IPS-15b (cell line): ENCODE measurements around the gene GUK1.

Experiments used
- H3K27me3 ChIP-seq: one replicate; pipeline ENCODE4 v1.6.1; 2013; ENCODE audit warnings: low read length; ENCODE audit not compliant: control insufficient read depth, insufficient read depth
- H3K36me3 ChIP-seq: one replicate; pipeline ENCODE4 v1.6.1; 2013; ENCODE audit warnings: low read length; ENCODE audit not compliant: control insufficient read depth, insufficient read depth
- H3K4me1 ChIP-seq: one replicate; pipeline ENCODE4 v1.6.1; 2013; ENCODE audit warnings: mild to moderate bottlenecking, low read length; ENCODE audit not compliant: control insufficient read depth, insufficient read depth
- H3K4me3 ChIP-seq: one replicate; pipeline ENCODE4 v1.5.1; 2013; ENCODE audit warnings: low read depth, low read length
- H3K9ac ChIP-seq: one replicate; pipeline ENCODE4 v1.6.1; 2013; ENCODE audit warnings: low read depth, mild to moderate bottlenecking, low read length
- H3K9me3 ChIP-seq: one replicate; pipeline ENCODE4 v1.6.1; 2013; ENCODE audit warnings: mild to moderate bottlenecking, low read length; ENCODE audit not compliant: control insufficient read depth, insufficient read depth

The GUK1 gene

GRCh38 chr1:228148935-228149405 is 8.9 kb downstream of the GUK1 start:
- Histone ChIP-seq H3K4me3 (no peak overlapping the region), H3K4me1 (no peaks in the 10 kb centered on the region), H3K9ac (no peak overlapping the region), H3K9me3 (no peaks in the 10 kb centered on the region), H3K27me3 (no peaks in the 10 kb centered on the region), H3K36me3 (no peaks in the 10 kb centered on the region)

DNA sequence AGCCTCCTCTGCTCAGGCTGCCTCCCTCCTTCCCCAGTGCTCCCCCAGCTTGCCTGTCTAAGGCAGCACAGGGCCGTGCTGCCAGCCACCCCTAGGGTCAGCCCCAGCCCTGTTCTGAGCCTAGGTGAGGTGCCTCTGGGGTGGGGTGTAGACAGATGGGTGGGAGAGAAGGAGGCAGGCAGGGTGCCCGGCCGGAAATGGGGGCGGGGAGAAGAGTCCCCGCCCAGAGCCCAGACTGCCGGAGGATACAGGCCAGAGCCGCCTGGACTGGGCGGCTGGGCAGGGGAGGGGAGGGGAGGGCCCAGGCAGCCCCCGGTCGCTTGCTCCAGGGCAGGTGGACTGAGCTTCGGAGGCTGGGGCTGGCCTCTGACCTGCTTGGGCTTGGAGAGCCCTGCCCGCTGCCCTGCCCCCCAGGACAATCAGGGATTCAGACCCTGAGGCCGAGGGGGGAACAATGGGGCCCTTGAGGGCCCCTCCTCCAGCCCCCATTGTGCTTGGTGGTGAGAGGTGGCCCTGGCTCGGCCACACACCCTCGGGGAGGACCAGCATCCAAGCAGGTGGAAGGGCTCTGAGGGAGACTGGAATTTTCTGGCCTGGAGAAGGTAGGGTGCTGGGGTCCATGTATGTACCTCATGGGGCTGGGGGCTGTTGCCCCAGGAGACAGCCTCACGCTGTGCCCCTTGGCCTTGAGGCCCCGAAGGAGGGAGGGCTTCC is 9.5 kb downstream of the GUK1 start, which contains the start of gene GJC2:
Gene GJC2 (plus strand): TSS at position 525 of the 714 bp plus-strand sequence. CDS start 7,829 bp downstream, outside the sequence.
- Histone ChIP-seq H3K27me3 (no peaks in the 10 kb centered on the region), H3K4me3 (no peak within 1 kb of the TSS), H3K4me1 (no peaks in the 10 kb centered on the region), H3K36me3 (no peaks in the 10 kb centered on the region), H3K9me3 (no peaks in the 10 kb centered on the region), H3K9ac (no peak within 1 kb of the TSS)

- Histone ChIP-seq H3K27me3 (no peaks in the 10 kb centered on the region), H3K36me3 (no peaks in the 10 kb centered on the region), H3K4me3 (no peak overlapping the region), H3K9me3 (no peaks in the 10 kb centered on the region), H3K9ac (no peak overlapping the region), H3K4me1 (no peaks in the 10 kb centered on the region)
Measured at GRCh38 chr1:228150120-228150460, 10.0 kb downstream of the GUK1 start.

GRCh38 chr1:228150461-228151179 is 10.5 kb downstream of the GUK1 start:
- Histone ChIP-seq H3K9ac (no peak overlapping the region), H3K36me3 (no peaks in the 10 kb centered on the region), H3K4me1 (no peaks in the 10 kb centered on the region), H3K27me3 (no peaks in the 10 kb centered on the region), H3K4me3 (no peak overlapping the region), H3K9me3 (no peaks in the 10 kb centered on the region)

GRCh38 chr1:228151180-228151925 is 11.3 kb downstream of the GUK1 start:
- Histone ChIP-seq H3K9ac (no peak overlapping the region), H3K36me3 (no peaks in the 10 kb centered on the region), H3K4me3 (no peak overlapping the region), H3K4me1 (no peaks in the 10 kb centered on the region), H3K27me3 (no peaks in the 10 kb centered on the region), H3K9me3 (no peaks in the 10 kb centered on the region)

DNA sequence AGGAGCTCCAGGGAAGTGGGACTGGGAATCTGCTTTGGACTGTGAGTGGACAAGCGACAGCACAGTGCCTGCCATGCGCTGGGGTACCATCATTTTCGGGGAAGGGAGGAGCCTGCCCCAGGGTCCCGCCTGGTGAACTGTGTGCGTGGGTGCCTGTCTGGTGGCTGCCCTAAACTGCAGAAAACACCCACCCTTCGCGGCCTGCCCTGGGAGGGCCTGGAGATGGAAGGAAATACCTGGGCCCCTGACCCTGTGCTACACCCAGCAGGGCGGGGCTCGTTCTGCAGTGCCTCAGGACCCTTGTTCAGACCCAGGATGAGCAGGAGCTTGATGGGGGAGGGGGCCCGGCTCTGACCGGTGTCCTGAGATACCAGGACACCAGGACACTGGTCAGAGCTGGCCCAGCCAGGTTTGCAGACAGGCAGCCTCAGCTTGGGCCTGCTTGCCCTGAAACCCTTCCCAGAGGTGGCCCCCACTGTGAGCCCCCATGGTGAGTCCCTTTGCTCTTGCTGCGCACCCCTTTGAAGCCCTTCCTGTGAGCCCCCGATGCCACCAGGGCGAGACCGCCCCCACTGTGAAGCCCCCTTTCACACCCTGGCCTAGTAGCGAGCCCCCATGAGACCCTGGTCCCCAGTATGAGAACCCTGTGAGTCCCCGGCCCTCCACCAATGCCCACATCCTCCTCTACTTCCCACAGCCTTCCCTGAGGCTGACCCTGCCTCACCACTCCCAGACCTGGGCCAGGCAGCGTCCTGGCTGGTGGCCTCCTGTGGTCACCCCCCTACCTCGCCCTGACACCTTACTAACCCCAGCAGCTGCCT is 12.2 kb downstream of the GUK1 start:
- Histone ChIP-seq H3K4me1 (no peaks in the 10 kb centered on the region), H3K9me3 (no peaks in the 10 kb centered on the region), H3K4me3 (no peak overlapping the region), H3K36me3 (no peaks in the 10 kb centered on the region), H3K27me3 (no peaks in the 10 kb centered on the region), H3K9ac (no peak overlapping the region)

DNA sequence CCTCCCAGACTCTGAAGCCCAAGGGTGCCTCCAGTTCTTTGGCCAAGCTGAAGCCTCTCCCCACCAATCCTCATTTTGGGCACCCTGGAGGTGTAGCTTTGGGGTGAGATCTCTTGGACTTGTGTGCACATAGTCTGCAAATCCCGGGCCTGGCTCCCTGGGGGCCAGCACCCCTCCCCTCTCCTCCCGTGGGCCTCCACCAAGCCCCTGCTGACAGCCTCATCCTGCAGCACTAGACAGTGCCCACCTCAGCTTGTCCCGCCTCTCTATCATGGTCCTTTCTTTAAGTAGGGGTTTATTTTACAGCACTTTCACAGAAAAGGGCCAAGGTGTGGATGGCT is 12.8 kb downstream of the GUK1 start:
- Histone ChIP-seq H3K36me3 (no peaks in the 10 kb centered on the region), H3K4me1 (no peaks in the 10 kb centered on the region), H3K9ac (no peak overlapping the region), H3K9me3 (no peaks in the 10 kb centered on the region), H3K4me3 (no peak overlapping the region), H3K27me3 (no peaks in the 10 kb centered on the region)

GRCh38 chr1:228154021-228154669 is 14.1 kb downstream of the GUK1 start:
- H3K36me3 ChIP-seq: no peaks in the 10 kb centered on the region
- no peak overlapping the region for H3K4me3 ChIP-seq
- no peaks in the 10 kb centered on the region for H3K27me3 ChIP-seq
- H3K4me1 ChIP-seq: no peaks in the 10 kb centered on the region
- H3K9ac ChIP-seq: no peak overlapping the region
- H3K9me3 ChIP-seq: no peaks in the 10 kb centered on the region

GRCh38 chr1:228154670-228155571 is 14.8 kb downstream of the GUK1 start:
- Histone ChIP-seq H3K9me3 (no peaks in the 10 kb centered on the region), H3K36me3 (no peaks in the 10 kb centered on the region), H3K9ac (no peak overlapping the region), H3K4me3 (no peak overlapping the region), H3K4me1 (no peaks in the 10 kb centered on the region), H3K27me3 (no peaks in the 10 kb centered on the region)

DNA sequence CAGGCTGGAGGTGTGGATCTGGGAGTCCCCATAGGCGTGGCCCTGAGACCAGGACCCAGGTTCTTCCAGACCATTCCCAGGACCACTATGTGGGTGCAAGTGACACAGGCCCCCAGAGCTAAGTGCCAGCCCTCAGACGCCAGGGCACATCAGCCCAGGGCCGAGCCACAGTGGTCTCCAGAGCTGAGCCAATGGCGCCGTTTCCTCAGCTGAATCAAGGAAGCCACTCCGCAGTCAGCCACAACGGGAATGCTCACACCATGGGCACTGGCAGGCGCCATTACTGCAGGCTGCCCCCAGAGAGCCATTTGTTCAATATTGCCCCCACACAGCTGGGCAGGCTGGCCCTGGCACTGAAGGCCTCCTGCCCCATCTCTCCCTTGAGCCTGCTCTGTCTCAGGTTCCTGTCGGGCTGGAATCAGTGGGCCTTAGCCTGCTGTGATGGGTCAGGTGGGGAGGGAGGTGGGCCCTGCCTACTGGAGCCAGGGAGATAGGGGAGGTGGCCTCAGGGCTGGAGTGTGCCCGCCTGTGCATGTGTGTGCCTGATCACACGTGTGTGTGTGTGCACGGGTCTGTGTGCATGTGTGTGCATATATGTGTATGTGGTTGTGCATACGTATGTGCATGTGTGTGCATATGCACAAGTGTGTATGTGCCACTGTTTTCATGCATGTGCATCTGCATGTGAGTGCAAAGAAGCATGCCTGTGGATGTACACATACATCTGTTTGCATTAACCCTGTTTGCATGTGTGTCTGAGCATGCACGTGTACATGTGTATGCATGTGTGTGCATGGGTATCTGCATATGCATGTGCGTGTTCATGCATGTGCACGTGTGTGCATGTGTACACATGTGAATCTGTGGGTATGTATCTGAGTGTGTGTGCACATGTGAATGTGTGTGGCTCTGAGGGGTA is 15.8 kb downstream of the GUK1 start:
- Histone ChIP-seq H3K36me3 (no peaks in the 10 kb centered on the region), H3K4me3 (no peak overlapping the region), H3K27me3 (no peaks in the 10 kb centered on the region), H3K9me3 (no peaks in the 10 kb centered on the region), H3K4me1 (no peaks in the 10 kb centered on the region), H3K9ac (no peak overlapping the region)
